WI38 (cell line): ENCODE data around the gene ARL13A.

ENCODE experiments used
- H3K4me3 ChIP-seq: 2 replicates; pipeline ENCODE4 v1.5.1; 2011; ENCODE audit warnings: low read depth, mild to moderate bottlenecking, control low read depth, low read length
- CTCF ChIP-seq: IDR thresholded peaks from 2 replicates; pipeline ENCODE4 v1.5.1; 2012; ENCODE audit warnings: low read depth, mild to moderate bottlenecking, control low read depth, low read length

ARL13A gene

DNA sequence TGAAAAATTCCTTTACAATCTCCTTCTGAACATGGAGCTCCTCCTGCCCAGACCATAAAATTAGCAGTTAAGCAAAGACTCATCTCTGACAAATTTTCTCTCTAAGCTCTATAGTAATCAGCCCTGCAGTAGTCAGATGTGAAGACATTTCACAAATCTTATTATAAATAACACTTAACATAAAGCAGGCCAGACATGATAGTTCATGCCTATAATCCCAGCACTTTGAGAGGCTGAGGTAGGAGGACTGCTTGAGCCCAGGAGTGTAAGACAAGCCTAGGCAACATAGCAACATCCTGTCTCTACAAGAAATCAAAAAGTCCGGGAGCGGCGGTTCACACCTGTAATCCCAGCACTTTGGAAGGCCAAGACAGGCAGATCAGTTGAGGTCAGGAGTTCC lies 52.5 kb downstream of the ARL13A start:
- H3K4me3 ChIP-seq, result no peak overlapping the region
- TF ChIP-seq CTCF, result no peak

DNA sequence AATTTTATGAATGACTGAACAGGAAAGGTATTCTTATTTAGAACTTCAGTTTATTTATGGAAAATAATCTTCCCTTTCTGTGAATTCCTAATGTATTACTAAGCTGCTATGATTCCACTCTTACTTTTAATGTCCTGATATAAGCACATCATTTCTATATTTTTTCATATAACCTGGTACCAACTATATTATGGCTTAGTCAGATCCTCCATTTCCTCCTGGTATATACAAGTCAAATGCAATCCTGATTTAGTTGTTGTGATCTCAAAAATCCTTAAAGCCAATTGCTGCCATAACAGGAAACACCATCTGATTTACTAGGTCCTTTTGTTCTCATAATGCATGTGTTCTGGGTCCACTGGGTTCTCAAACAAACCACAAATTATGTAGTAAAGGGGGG lies 55.6 kb downstream of the ARL13A start:
- no peak for TF ChIP-seq CTCF
- no peak overlapping the region for H3K4me3 ChIP-seq

DNA sequence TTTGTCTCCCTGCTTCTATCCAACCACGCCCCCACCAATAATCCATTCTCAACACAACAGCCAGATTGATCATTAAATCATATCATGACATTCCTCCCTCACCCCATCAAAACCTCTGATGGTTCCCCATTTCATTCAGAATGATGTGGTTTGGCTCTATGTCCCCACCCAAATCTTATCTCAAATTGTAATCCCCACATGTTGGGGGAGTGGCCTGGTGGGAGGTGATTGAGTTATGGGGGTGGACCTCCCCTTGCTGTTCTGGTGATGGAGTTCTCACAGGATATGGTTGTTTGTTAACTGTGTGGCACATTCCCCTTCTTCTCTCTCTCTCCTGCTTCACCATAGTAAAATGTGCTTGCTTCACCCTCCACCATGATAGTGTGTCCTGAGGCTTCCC lies 59.1 kb downstream of the ARL13A start:
- H3K4me3 ChIP-seq, result no peak overlapping the region
- no peak for TF ChIP-seq CTCF

GRCh38 chrX:101029665-101030064 lies 60.2 kb downstream of the ARL13A start:
- TF ChIP-seq CTCF, result no peak
- no peak overlapping the region for H3K4me3 ChIP-seq

GRCh38 chrX:101037231-101037630 lies 67.7 kb downstream of the ARL13A start:
- no peak overlapping the region for H3K4me3 ChIP-seq
- no peak for TF ChIP-seq CTCF

GRCh38 chrX:101040197-101040596 lies 70.7 kb downstream of the ARL13A start:
- no peak for TF ChIP-seq CTCF

More at GRCh38 chrX:101040197-101040596, 70.7 kb downstream of the ARL13A start:
- H3K4me3 ChIP-seq, result no peak overlapping the region
